Kidney capillary endothelial cell (primary cell): ENCODE data around the gene PROX1.

Experiments used
- DNase-seq: peaks from one replicate; pipeline ENCODE4 v3.0.0-alpha.2; 2018; ENCODE audit warnings: low spot score

Gene PROX1

GRCh38 chr1:214021321-214021720, 33.5 kb downstream of the PROX1 start:
- no peak for DNase-seq

- DNase-seq = no peak
Observed at GRCh38 chr1:214022229-214022791, 34.5 kb downstream of the PROX1 start.

GRCh38 chr1:214022810-214023425, 35.1 kb downstream of the PROX1 start:
- no peak for DNase-seq

GRCh38 chr1:214026985-214027384, 39.2 kb downstream of the PROX1 start:
- no peak for DNase-seq

GRCh38 chr1:214027498-214027897, 39.7 kb downstream of the PROX1 start:
- DNase-seq = no peak

- DNase-seq = no peak
Observed at GRCh38 chr1:214028095-214028494, 40.3 kb downstream of the PROX1 start.

- no peak for DNase-seq
Observed at GRCh38 chr1:214028649-214029406, 41.1 kb downstream of the PROX1 start.

GRCh38 chr1:214029796-214030195, 42.0 kb downstream of the PROX1 start:
- DNase-seq = no peak

- DNase-seq = no peak
Observed at GRCh38 chr1:214031267-214031650, 43.5 kb downstream of the PROX1 start.

- DNase-seq = no peak
Observed at GRCh38 chr1:214037468-214037867, 49.7 kb downstream of the PROX1 start.

- DNase-seq = no peak
Observed at GRCh38 chr1:214039394-214040018, 51.7 kb downstream of the PROX1 start.

- DNase-seq = no peak
Observed at GRCh38 chr1:214043167-214043566, 55.4 kb downstream of the PROX1 start.

GRCh38 chr1:214044438-214045214, 56.9 kb downstream of the PROX1 start:
- no peak for DNase-seq

GRCh38 chr1:214050513-214051401, 63.0 kb downstream of the PROX1 start:
- DNase-seq = no peak

GRCh38 chr1:214051786-214052185, 64.0 kb downstream of the PROX1 start:
- DNase-seq = no peak

- DNase-seq = no peak
Observed at GRCh38 chr1:214058076-214058475, 70.3 kb downstream of the PROX1 start.

GRCh38 chr1:214066190-214066589, 78.4 kb downstream of the PROX1 start:
- no peak for DNase-seq

GRCh38 chr1:214066936-214067335, 79.2 kb downstream of the PROX1 start:
- DNase-seq = no peak

- DNase-seq = no peak
Observed at GRCh38 chr1:214067397-214067796, 79.6 kb downstream of the PROX1 start.

- no peak for DNase-seq
Observed at GRCh38 chr1:214067853-214068703, 80.3 kb downstream of the PROX1 start.
